HG02840 (cell line): Measurements from ENCODE around the gene ACAT2.
"Not testable (repeated sequence)": the region's sequence is repeated elsewhere in the genome, so short reads cannot be mapped to it uniquely, and the experiment has no call there.

Experiments
- ATAC-seq: cut with Tn5 transposase; IDR thresholded peaks from one replicate; pipeline ENCODE4 v1.9.1; 2021; ENCODE audit warnings: mild to moderate bottlenecking, moderate library complexity, moderate number of reproducible peaks; ENCODE audit not compliant: unreplicated experiment, low FRiP score

The ACAT2 gene

DNA sequence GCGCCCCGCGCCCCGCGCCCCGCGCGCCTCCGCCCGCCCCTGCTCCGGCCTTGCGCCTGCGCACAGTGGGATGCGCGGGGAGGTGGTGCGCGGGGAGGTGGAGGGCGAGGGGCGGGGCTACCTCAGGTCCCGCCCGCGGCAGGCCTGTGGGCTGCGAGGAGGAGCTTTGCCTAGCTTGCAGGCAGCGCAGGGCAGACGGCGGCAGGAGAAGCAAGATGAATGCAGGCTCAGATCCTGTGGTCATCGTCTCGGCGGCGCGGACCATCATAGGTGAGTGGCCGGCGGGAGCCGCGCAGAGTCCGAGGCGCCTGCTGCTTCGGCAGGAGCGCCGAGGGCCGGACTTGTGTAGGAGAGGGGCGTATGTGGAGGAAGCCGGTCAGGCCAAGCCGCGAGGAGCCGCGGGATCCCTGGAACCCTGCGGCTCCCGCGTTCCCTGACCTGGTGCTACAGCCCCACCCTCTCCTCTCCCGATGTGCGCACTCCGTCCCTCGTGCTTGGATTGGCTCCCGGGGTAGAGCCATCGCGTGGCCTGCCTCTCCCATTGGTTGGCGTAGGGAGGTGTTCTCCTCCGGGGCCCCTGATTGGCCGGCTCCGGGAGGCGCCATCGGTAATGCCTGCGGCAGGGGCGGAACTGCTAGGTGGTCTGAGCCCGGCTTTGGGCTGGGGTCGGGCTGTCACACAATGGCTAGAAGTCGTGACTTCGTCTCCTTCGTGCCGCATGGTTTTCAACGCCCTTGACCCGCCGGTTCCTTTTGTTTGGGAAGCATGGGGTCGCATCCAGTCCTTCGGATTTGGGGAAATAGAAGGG lies at the start of gene ACAT2:
ACAT2 (plus strand) TSS at position 173 of the 808 bp plus-strand sequence; CDS start at position 216, 43 bp downstream.
- ATAC-seq, result peak; percentile 99

DNA sequence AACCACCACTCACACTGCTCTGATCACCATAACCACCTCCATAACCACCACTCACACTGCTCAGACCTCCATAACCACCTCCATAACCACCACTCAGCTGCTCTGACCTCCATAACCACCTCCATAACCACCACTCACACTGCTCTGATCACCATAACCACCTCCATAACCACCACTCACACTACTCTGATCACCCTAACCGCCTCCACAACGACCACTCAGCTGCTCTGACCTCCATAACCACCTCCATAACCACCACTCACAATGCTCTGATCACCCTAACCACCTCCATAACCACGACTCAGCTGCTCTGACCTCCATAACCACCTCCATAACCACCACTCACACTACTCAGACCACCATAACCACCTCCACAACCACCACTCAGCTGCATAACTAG lies 49.5 kb upstream of the ACAT2 start:
- not testable (repeated sequence) for ATAC-seq

- no peak for ATAC-seq
Observed at GRCh38 chr6:159713984-159714383, 47.9 kb upstream of the ACAT2 start.

- no peak for ATAC-seq
Observed at GRCh38 chr6:159714404-159714803, 47.4 kb upstream of the ACAT2 start.

GRCh38 chr6:159715166-159715565 lies 46.7 kb upstream of the ACAT2 start:
- ATAC-seq, result no peak

GRCh38 chr6:159715605-159716004 lies 46.2 kb upstream of the ACAT2 start:
- no peak for ATAC-seq

GRCh38 chr6:159716247-159717096 lies 45.4 kb upstream of the ACAT2 start:
- no peak for ATAC-seq

- ATAC-seq, result no peak
Observed at GRCh38 chr6:159718634-159719033, 43.2 kb upstream of the ACAT2 start.

GRCh38 chr6:159719287-159719686 lies 42.6 kb upstream of the ACAT2 start:
- no peak for ATAC-seq

DNA sequence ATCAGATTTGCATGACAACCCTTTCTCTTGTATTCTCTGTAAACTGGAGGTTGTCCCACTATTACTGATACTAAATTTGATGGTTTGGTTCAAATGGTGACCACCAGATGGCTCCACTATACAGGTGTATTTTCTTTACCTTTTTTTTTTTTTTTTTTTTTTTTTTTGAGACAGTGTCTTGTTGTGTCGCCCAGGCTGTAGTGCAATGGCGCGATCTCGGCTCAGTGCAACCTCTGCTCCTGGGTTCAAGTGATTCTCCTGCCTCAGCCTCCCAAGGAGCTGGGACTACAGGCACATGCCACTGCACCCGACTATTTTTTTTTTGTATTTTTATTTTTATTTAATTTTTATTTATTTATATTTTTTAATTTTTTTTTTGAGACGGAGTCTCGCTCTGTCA lies 41.1 kb upstream of the ACAT2 start:
- no peak for ATAC-seq

GRCh38 chr6:159721981-159722380 lies 39.9 kb upstream of the ACAT2 start:
- ATAC-seq, result not testable (repeated sequence)

DNA sequence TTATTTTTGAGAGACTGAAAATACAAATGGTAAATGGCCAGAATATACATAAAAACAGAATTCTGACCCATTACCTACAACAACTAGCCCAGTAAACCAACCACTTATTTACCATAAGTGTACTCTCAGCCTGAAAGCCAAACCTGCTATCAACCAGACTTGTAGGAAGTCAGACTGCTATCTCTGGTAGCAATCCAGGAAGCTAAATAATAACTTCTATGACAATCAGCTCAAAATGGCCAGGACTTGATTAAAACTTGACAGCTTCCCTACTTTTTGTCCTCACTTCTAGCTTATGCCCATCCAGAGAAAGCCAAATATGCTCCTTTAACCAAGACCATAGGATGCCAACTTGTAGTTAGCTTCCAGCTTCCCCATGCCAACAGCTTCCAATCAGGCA lies 39.2 kb upstream of the ACAT2 start:
- no peak for ATAC-seq

GRCh38 chr6:159723259-159723658 lies 38.6 kb upstream of the ACAT2 start:
- ATAC-seq, result no peak

DNA sequence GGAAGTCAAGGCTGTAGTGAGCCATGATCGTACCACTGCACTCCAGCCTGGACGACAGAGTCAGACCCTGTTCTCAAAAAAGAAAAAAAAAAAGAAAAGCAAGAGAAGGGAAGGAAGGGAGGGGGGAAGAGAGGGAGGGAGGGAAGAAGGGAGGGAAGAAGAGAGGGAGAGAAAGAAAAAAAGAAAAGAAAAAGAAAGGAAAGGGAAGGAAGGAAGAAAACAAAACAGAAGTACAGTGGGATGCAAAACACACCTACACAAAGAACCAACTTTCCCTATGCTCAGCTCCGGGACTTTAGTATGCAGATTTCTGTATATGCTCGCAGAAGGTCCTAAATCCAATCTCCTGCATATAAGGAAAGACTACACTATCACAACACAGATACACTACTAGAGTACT lies 37.1 kb upstream of the ACAT2 start:
- ATAC-seq, result no peak

- ATAC-seq, result not testable (repeated sequence)
Observed at GRCh38 chr6:159725208-159725607, 36.6 kb upstream of the ACAT2 start.

DNA sequence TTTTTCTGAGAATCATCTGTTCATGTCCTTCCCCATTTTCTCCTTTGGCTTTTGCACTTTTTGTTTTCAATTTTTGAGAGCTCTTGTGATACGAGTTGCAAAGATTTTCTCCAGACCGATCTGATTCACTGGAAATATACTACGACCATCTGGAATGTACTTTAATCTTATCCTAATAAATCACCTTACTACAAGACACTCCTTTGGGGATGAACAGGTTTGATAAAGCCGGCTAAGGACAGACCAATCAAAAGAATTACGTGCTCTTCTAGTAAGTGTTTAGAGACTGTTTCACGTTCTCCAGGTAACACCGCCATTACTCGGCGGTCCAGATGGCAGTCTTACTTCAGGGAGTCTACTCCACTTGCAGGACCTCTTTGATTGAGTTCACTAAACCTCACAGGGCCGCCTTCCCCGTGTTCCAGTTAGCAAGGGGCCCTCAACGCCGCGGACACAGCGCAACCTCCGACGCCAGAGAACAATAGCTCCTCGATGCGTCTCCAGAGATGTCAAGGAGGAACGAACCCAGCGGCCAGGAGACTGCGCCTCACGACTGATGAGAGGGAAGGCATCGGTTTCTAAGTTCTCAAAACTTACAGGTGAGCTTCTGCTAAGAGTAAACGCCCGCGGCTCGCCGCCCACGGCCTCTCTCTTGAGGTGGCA lies 35.5 kb upstream of the ACAT2 start:
- ATAC-seq, result no peak

DNA sequence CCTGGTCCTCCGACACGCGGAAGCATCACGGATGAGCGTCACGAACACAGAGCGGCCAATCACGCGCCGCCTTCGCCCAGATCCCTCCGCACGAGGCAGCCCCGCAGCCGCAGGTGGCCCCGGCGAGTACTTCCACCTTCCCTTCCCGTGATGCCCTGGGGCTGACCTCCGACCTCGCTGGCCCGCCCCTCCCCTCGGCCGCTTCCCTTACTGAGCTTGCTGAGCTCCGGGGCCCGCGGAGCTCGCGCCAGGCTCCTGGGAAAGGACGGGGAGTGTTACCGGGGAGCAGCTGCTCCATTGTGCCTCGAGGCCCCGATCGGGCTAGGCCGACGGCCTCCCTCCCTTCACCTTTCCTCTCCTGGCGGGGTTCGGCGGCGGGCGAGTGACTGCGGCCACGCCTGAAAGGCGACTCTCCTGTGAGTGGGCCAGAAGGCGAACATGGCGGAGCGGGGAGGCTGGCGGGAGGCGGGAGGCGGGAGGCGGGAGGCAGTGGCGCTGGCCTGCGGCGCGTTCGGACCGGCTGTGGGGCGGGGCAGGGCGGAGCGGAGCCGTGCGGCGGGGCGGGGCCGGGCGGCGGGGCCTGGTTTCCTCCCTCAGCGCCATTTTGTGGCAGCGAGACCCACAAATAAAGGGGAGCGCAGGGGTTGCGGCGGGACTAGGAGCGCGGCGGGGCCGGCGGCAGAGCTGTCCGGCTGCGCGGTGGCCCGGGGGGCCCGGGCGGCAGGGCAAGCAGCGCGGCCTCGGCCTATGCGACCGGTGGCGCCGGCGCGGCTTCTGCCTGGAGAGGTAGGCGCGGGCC lies 34.7 kb upstream of the ACAT2 start, which contains the start of gene WTAP:
WTAP (plus strand) TSS at position 589 of the 799 bp plus-strand sequence. CDS start 8,760 bp downstream, outside the sequence.
- ATAC-seq, result peak; percentile 76

- ATAC-seq, result peak; percentile 34
Observed at GRCh38 chr6:159727717-159728445, 34.0 kb upstream of the ACAT2 start.

GRCh38 chr6:159728531-159728964 lies 33.3 kb upstream of the ACAT2 start:
- ATAC-seq, result no peak
